ENCODE results near the gene NCKAP1. TPM values are rescaled to one million over a fixed set of nuclear protein-coding genes. Genes with fewer than 3 reads are reported as not detected.

NCKAP1 gene
- total and polyA plus RNA-seq, 3 donors from 2014 or later: 59.6 to 110 (median 82.9) TPM

- Histone ChIP-seq H3K4me1 (no peaks in the 10 kb centered on the region), H3K27me3 (no peaks in the 10 kb centered on the region), H3K9me3 (no peaks in the 10 kb centered on the region), H3K36me3 (ENCODE audit: low read depth, missing control alignments) (no peaks in the 10 kb centered on the region), H3K27ac (no peak overlapping the region), H3K4me3 (no peak overlapping the region)
- no peak for DNase-seq
- TF ChIP-seq POLR2A (IDR thresholded peaks at IDR 0.05): no peak
- no peak for TF ChIP-seq CTCF (IDR thresholded peaks at IDR 0.05)
- intact Hi-C loops (cut with DNase I; ENCODE audit: low total_unique reads): no loop called here
Measured at GRCh38 chr2:182954789-182955188, 83.5 kb downstream of the NCKAP1 start.

GRCh38 chr2:182952741-182953450 is 85.4 kb downstream of the NCKAP1 start:
- TF ChIP-seq POLR2A (IDR thresholded peaks at IDR 0.05): no peak
- TF ChIP-seq CTCF (IDR thresholded peaks at IDR 0.05): no peak
- intact Hi-C loops (cut with DNase I; ENCODE audit: low total_unique reads): no loop called here
- H3K27me3 ChIP-seq: no peaks in the 10 kb centered on the region
- H3K4me1 ChIP-seq: no peaks in the 10 kb centered on the region
- H3K27ac ChIP-seq: no peak overlapping the region
- 93 to 94% methylated on average over 6 of the region's 6 CpGs for WGBS, 2 donors
- H3K36me3 ChIP-seq (ENCODE audit: low read depth, missing control alignments): no peaks in the 10 kb centered on the region
- no peak for DNase-seq
- H3K9me3 ChIP-seq: no peaks in the 10 kb centered on the region
- no peak overlapping the region for H3K4me3 ChIP-seq

DNA sequence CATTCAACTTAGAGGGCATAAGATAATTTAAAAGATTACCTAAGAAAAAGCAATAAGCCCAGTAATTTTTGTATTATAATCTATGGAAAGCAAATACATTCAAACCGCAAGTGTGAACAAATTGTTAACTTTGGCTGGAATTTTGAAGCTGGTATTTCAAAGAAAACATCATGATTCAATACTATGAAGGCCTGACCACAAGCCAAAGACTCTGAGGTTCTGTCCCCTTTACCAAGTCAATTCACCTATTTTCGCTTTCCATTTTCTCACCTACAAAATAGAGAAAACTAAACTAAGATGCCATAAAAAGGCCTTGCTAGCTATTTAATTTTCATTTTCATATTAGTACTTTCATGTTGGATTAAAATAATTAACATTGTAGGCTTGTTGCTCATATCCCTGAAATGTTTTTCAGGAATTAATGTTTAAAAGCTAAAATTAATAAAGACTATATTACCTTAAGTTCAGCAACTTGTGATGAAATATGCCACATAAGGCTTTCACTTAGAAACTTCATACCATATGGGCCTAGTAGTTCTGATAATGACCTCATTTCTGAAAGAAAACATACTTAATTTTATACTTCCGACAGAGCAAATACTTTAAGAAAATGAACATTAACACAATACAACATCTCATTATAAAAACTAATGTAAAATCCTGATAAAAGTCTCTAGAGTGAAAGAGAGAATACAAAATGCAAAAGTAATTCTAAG is 86.2 kb downstream of the NCKAP1 start:
- TF ChIP-seq POLR2A (IDR thresholded peaks at IDR 0.05): no peak
- no peak for TF ChIP-seq CTCF (IDR thresholded peaks at IDR 0.05)
- intact Hi-C loops (cut with DNase I; ENCODE audit: low total_unique reads): no loop called here
- 91 to 96% methylated on average over 3 of the region's 3 CpGs for WGBS, 2 donors
- H3K36me3 ChIP-seq (ENCODE audit: low read depth, missing control alignments): no peaks in the 10 kb centered on the region
- no peak overlapping the region for H3K4me3 ChIP-seq
- no peaks in the 10 kb centered on the region for H3K27me3 ChIP-seq
- H3K9me3 ChIP-seq: no peaks in the 10 kb centered on the region
- no peak overlapping the region for H3K27ac ChIP-seq
- DNase-seq: no peak
- H3K4me1 ChIP-seq: no peaks in the 10 kb centered on the region

- Histone ChIP-seq H3K4me3 (no peak overlapping the region), H3K27ac (no peak overlapping the region), H3K4me1 (no peaks in the 10 kb centered on the region), H3K27me3 (no peaks in the 10 kb centered on the region), H3K36me3 (ENCODE audit: low read depth, missing control alignments) (no peaks in the 10 kb centered on the region), H3K9me3 (no peaks in the 10 kb centered on the region)
- intact Hi-C loops (cut with DNase I; ENCODE audit: low total_unique reads): no loop called here
- DNase-seq: no peak
- TF ChIP-seq POLR2A (IDR thresholded peaks at IDR 0.05): no peak
- no peak for TF ChIP-seq CTCF (IDR thresholded peaks at IDR 0.05)
- 91 to 98% methylated on average over 3 of the region's 3 CpGs for WGBS, 2 donors
Measured at GRCh38 chr2:182950546-182950945, 87.7 kb downstream of the NCKAP1 start.
